Measurements from ENCODE around the gene BOK. TPM values are rescaled to one million over a fixed set of nuclear protein-coding genes. Genes with fewer than 3 reads are reported as not detected.

The BOK gene
- total and polyA plus RNA-seq, 4 donors = 11.3 to 82.1 (median 44.0) TPM

GRCh38 chr2:241568726-241569125 lies 10.2 kb downstream of the BOK start:
- Histone ChIP-seq H3K9me3 (ENCODE audit: control insufficient read depth in 4 of 4, low read length in 3 of 4) (no peaks in the 10 kb centered on the region), H3K27me3 (ENCODE audit: control insufficient read depth in 4 of 4, insufficient read depth in 4 of 4, low read length in 3 of 4) (no peaks in the 10 kb centered on the region), H3K36me3 (ENCODE audit: control insufficient read depth in 4 of 4, insufficient read depth in 3 of 4, low read depth in 1 of 4, low read length in 3 of 4) (peaks cover 12 to 25% (median 13%) of the 10 kb centered on the region in 4 donors), H3K27ac (ENCODE audit: low read depth in 1 of 2, low read length in 2 of 2) (no peak overlapping the region), H3K9ac (ENCODE audit: low read depth in 1 of 2, low read length in 2 of 2) (no peak overlapping the region), H3K4me3 (ENCODE audit: low read depth in 1 of 3, low read length in 3 of 3) (no peak overlapping the region), H3K4me1 (ENCODE audit: control insufficient read depth in 4 of 4, insufficient read depth in 4 of 4, low read length in 3 of 4) (peaks cover 0 to 4% (median under 1%) of the 10 kb centered on the region in 4 donors)
- TF ChIP-seq FOXA1 (IDR thresholded peaks at IDR 0.05) (no peak), CTCF (IDR thresholded peaks at IDR 0.05; ENCODE audit: low read depth, low read length, missing input control) (no peak), REST (IDR thresholded peaks at IDR 0.05) (no peak), SP1 (IDR thresholded peaks at IDR 0.05) (no peak), YY1 (IDR thresholded peaks at IDR 0.05) (no peak), HNF4A (conservative IDR thresholded peaks at IDR 0.05) (no peak), MAX (IDR thresholded peaks at IDR 0.05) (no peak), FOXA2 (IDR thresholded peaks at IDR 0.05) (no peak), NR2F2 (IDR thresholded peaks at IDR 0.05) (no peak), RXRA (IDR thresholded peaks at IDR 0.05) (no peak), JUND (IDR thresholded peaks at IDR 0.05) (no peak), GABPA (IDR thresholded peaks at IDR 0.05 in 1 of 2, conservative IDR thresholded peaks at IDR 0.05 in 1 of 2) (no peak), ZBTB33 (IDR thresholded peaks at IDR 0.05) (no peak), ATF3 (IDR thresholded peaks at IDR 0.05) (no peak), TAF1 (conservative IDR thresholded peaks at IDR 0.05) (no peak), HNF4G (IDR thresholded peaks at IDR 0.05) (no peak), EGR1 (IDR thresholded peaks at IDR 0.05; ENCODE audit: low read depth in 2 of 2) (no peak)
- 98% methylated on average over 4 of the region's 4 CpGs for WGBS
- no peak for DNase-seq (ENCODE audit: low spot score)

All from liver (tissue), 9 donors.